ENCODE measurements around the gene IDUA.

The IDUA gene

DNA sequence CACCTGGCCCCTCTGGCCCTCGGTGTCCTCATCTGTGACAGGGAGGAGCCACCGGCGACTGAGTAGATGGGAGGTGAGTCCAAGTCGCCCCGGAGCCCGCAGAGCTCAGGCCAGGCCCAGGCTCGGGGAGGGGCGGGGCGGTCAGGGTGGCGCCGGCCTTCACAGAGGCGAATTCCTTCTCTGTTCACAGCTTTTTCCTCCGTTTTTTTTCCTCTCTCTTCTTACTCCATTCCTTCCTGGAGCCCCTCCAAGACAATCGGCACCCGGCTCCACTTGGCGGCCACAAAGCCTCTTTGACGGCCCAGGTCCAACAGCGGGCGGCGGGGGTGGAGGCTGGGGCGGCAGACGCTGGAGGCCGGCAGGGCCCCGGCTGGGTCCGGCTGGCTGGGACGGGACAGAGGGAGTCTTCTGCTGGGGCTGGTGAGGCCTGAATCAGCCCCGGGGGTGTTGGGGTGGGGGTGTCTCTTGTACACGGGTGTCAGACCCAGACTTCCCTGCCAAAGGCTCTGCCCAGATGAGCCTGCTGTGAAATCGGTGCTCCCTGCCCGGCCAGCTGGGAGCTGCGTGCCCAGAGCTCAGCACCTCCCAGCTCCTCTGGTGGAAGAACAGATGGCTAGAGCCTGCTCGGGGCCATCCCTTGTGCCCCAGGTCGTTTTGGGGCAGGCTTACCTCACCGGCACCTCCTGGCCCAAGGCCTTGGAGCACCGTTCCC, 47.2 kb downstream of the IDUA start:
- TF ChIP-seq, protein P1, sequence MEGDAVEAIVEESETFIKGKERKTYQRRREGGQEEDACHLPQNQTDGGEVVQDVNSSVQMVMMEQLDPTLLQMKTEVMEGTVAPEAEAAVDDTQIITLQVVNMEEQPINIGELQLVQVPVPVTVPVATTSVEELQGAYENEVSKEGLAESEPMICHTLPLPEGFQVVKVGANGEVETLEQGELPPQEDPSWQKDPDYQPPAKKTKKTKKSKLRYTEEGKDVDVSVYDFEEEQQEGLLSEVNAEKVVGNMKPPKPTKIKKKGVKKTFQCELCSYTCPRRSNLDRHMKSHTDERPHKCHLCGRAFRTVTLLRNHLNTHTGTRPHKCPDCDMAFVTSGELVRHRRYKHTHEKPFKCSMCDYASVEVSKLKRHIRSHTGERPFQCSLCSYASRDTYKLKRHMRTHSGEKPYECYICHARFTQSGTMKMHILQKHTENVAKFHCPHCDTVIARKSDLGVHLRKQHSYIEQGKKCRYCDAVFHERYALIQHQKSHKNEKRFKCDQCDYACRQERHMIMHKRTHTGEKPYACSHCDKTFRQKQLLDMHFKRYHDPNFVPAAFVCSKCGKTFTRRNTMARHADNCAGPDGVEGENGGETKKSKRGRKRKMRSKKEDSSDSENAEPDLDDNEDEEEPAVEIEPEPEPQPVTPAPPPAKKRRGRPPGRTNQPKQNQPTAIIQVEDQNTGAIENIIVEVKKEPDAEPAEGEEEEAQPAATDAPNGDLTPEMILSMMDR (IDR thresholded peaks at IDR 0.05; ENCODE audit: insufficient read depth, missing control alignments): no peak
- FAIRE-seq: no peak
- DNase-seq (ENCODE audit: insufficient read length, low spot score): no peak

DNA sequence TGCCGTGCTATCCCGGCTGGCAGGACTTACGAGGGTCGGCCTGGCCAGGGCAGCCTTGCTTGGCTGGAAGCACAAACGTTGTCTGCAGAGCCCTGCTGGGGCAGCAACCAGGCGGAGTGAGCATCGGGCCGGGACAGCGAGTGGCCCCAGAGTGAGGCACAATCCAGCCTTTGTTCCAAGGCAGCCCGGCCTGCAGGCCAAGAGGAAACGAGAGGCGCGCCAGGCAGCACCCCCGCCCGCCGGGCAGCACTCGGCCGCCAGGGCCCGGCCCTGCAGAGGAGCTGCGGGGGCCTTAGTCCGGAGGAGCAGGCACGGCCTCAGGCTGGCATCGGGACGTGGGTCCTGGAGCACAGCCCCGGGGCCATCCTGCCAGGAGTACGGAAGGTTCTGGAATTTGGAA, 48.7 kb downstream of the IDUA start:
- DNase-seq (ENCODE audit: insufficient read length, low spot score): no peak
- FAIRE-seq: no peak
- TF ChIP-seq, protein P1 (IDR thresholded peaks at IDR 0.05; ENCODE audit: insufficient read depth, missing control alignments): no peak

DNA sequence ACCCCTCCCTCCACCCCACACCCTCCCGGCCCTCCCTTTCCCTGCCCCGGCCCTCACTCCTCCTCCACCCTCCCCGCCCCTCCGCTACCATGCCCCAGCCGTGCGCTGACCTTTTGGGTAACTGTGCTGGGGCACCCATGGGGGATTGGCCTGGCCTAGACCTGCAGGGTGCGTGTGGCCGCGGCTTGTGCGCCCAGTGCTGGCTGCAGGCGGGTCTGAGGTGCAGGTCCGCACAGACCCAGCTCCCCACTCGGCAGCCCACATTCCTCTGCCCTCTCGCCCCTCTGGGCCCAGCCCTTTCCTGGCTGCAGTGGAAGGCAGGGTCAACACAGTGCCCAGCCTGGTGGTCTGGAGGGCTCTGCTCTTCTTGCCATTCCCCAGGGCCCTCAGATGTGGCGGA, 49.3 kb downstream of the IDUA start:
- TF ChIP-seq, protein P1 (IDR thresholded peaks at IDR 0.05; ENCODE audit: insufficient read depth, missing control alignments): no peak
- no peak for DNase-seq (ENCODE audit: insufficient read length, low spot score)
- no peak for FAIRE-seq

DNA sequence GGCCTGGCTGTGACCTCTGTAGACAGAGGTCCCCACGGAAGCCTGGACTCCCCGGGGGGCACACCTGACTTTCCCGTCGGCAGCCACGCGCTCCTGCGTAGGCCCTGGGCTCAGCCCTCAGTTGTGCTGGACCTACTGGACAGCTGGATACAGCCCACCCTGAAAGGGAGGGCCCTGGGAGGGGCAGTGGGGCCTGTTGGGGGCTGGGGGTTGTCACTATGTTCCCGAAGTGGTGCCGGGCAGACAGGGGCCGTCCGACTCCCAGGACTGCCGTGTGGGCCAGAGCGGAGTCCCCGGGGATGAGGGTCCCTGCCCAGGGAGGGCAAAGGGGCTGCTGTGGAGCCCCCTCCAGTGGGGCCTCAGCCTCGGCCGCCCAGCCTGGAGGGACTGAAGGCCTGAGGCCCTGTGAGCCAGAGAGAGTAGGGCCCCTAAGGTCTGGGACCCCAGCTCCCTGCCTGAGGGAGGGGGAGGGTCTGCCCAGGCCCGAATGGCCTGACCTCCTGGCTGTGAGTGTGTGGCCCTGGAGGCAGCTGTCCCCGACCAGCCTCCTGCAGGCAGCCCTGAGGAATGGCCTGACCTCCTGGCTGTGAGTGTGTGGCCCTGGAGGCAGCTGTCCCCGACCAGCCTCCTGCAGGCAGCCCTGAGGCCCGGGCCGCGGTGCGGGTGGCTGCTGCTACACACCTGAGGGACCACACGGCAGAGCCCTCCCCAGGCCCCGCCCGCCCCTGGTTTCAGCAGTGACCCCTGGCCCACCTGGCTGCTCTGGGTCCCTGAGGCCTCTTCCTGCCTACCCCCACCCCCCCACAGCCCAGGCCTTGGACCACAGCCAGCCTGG, 50.3 kb downstream of the IDUA start:
- DNase-seq (ENCODE audit: insufficient read length, low spot score): no peak
- TF ChIP-seq, protein P1 (IDR thresholded peaks at IDR 0.05; ENCODE audit: insufficient read depth, missing control alignments): no peak
- no peak for FAIRE-seq

DNA sequence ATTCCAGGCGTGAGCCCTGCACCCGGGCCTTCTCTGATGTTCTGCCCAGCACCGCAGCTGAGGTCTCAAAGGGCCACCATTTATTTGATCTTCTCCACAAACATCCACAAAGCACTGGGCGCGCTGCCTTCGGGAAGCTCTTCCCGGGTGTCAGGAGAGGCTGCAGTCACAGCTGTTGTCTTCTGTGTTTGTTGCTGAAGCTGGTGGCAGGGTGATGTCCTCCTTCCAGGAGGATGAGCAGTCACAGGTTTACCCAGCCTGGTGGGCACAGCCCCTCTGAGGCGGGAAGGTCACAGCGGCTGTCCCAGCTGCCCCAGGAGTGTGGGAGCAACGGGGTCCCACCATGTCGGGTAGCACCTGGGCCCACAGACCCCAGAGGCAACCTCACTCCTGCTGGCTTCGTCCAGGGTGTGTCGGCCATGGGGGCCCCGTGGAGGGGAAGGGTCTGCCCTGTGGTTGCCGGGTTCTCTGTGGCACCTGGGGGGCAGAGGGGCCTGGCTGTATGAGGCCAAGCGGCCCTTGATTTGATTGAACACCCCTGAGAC, 52.2 kb downstream of the IDUA start:
- TF ChIP-seq, protein P1 (IDR thresholded peaks at IDR 0.05; ENCODE audit: insufficient read depth, missing control alignments): no peak
- no peak for DNase-seq (ENCODE audit: insufficient read length, low spot score)
- FAIRE-seq: no peak

DNA sequence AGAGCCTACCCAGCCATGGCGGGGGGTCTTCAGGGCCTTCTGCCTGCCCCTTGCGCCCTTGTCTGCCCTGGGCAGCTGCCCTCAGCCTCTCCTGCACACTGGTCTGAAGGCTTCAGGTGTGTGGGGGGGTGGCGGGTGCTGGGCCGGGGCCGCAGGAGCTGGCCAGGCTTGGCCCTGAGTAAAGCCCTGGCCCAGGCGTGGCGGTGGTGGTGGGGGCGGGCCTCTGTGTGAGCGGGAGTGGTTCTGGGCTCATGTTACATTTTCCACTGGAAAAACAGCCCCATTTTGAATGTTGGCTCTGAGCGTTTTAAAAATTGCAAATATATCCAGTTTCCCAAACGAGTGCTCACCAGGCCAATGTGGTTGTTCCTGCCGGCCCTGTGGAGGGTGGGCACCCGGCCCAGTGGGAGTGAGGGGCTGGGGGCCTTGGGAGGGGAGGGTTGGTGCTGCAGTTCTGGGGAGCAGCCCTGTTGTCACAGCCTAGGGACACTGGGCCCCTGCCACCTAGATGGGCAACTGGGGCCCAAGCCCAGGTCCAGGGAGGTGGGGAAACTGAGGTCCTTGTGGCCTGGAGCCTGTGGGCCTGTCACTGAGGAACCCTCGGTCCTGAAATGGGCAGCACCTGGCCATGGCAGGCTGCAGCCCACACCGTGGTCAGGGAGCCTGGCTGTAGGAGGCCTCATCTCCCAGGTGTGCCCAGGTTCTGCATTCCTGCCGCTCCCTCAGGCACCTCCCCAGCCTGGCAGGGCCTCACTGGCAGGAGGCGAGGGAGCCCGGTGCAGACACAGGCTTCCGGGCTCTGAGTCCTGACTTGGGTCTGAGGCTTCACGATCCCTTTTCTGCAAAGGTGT, 52.9 kb downstream of the IDUA start:
- TF ChIP-seq, protein P1 (IDR thresholded peaks at IDR 0.05; ENCODE audit: insufficient read depth, missing control alignments): no peak
- FAIRE-seq (no peak), DNase-seq (ENCODE audit: insufficient read length, low spot score) (no peak)

Measured in D721Med (cell line).